Ureter (tissue), 1 donor: ENCODE measurements around the gene PHTF2. TPM values are rescaled to one million over a fixed set of nuclear protein-coding genes. Genes with fewer than 3 reads are reported as not detected.
"Not testable (repeated sequence)": the region's sequence is repeated elsewhere in the genome, so short reads cannot be mapped to it uniquely, and the experiment has no call there.

Source experiments
- DNase-seq: peaks from one replicate; pipeline ENCODE4 v3.0.0-alpha.2; 2020; ENCODE audit warnings: low spot score
- total RNA-seq: library from RNA; stranded (reverse); gene quantifications from one replicate; pipeline ENCODE4 v1.2.4, GENCODE V29; 2023
- donor health status: DM: yes; HTN: yes; CAD: no.

The PHTF2 gene
- total RNA-seq, 1 donor from 2014 or later = 22.0 TPM

DNA sequence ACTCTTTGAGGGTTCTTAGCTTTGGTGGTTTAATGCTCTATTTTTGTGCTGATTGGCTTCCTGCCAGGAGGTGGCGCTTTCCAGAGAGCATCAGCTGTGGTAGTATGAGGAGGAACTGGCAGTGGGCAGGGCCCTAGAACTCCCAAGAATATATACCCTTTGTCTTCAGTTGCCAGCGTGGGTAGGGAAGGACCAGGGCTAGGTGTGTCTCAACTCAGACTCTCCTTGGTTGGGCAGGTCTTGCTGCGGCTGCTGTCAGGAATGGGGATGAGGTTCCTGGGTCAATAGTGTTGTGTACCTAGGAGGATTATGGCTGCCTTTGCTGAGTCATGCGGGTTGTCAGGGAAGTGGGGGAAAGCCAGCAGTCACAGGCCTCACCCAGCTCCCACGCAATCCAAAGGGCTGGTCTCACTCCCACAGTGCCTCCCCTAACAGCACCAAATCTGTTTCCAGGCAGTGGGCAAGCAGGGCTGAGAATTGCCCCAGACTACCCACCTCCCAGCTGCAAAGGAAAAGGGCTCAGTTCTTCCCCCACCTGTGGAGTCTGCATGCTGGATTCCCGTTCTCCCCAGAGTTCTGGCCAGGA is 191.5 kb downstream of the PHTF2 start:
- DNase-seq = no peak

DNA sequence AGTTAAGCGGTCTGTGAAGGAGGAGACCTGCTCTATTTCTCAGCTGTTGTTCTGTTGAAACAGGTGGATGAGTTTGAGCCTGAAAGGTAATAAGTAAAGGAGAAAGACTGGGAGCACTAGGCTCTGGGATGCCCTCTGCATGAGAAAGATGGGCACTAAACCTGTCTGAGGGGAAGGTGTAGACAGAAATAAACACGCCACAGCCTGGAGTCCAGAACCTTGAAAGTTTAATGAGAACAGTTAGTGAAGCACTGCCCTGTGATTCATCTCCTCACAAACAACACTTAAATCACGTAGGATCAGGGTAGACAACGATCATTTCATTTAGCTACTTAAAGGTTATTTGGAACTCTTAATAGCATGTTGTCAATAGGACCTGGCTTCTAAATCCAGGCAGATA is 193.1 kb downstream of the PHTF2 start:
- DNase-seq = no peak

DNA sequence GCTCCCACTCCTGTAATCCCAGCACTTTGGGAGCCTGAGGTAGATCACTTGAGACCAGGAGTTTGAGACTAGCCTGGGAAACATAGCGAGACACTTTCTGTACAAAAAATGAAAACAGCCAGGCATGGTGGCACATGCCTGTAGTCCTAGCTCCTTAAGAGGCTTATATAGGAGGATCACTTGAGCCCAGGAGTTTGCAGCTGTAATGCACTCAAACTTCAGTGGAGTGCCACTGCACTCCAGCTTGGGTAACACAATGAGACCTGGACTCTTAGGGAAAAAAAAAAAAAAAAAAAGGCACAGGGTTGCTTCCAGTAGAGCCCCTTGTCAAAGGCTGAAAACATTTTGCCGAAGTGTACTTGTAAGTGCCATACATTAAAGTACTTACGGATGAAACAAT is 195.3 kb downstream of the PHTF2 start:
- DNase-seq = no peak

DNA sequence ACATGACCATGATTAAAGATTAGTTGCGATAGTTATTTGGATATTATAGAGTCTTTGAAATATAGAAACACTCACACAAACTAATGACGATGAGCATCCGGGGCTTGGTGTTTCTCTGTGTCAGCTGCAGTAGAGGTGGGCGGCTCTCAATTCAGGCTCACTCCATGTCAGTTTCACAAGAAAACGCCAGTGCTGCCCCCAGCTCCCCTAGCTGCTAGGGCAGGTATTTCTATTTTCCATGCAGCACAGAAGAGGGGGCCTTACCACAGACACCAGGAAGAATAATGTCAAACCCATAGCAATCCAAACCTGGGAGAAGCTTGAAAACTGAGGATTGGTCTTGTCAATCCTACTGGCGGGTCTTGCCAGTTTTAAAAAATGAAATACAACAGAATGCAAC is 197.1 kb downstream of the PHTF2 start:
- no peak for DNase-seq

DNA sequence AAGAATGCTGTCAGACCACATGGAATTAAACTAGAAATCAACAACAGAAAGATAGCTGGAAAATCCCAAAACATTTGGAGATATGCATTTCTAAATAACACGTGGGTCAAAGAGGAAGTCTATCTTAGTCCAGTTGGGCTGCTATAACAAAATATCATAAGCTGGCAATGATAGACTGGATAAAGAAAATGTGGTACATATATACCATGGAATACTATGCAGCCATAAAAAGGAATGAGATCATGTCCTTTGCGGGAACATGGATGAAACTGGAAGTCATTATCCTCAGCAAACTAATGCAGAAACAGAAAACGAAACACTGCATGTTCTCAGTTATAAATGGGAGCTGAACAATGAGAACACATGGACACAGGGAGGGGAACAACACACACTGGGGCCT is 200.6 kb downstream of the PHTF2 start:
- DNase-seq = not testable (repeated sequence)

DNA sequence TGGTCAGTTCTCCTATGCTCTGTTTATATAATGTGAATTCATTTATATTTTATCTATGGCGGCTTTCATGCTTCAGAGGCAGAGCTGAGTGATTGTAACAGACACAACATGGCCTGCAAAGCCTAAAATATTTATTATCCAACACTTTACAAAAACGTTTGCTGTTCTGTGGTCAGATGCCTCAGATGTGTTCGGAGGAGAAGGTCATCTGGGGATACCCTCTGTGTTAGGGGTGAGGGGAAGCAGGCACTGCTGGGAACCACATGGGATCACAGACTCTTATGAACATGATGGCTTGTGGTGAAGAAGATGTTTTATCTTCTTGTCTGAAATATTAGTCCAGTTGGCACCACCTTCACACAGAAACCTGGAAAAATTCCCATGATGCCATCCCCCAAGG is 203.4 kb downstream of the PHTF2 start:
- DNase-seq = no peak

DNA sequence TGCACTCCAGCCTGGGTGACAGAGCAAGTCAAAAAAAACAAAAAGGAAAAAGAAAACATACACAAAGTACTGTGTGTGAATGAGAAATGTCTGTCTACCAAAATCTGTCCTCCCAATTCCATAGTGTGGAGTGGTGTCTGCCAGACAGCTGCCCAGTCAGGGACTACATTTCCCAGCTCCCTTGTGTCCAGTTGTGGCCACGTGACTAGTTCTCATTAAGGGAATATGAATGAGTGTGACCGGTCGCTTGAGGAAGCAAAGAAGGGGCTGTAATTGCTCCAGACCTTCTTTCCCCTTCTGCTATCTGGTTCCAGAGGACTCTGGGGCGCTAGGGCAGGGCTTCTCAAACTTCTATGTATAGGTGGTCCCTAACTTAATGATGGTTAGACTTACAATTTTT is 204.1 kb downstream of the PHTF2 start:
- DNase-seq = no peak

DNA sequence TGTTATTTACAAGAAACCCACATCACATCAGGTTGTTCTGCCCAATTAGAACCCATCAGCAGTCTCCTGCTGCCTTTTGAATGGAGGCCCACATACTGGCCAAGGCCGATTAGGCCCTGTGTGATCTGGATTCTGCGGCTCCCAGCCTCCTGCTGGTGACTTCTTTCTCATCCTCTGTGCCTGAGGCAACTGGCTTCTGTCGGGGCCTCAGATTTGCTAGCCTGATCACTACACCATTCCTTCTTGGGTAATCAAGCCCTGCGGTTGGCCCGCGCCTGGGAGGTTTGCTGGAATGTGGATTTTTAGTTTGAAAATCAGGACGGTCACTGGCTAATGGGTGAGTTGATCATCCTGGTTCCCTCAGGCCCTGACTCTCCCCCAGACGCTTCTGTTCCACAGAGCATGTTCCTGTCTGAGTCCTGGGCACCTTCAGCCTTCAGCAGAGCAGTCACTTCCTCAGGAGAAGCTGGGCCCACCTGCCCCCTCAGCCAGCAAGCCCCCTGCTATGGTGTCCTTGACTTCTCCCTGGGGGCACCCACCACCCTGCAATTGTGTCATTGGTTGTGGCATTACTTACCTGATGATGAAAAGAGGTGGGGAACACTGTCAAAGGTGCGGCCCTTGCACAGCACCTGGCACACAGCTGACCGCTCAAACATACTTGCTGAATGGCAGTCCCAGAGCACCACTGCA is 207.6 kb downstream of the PHTF2 start:
- no peak for DNase-seq

Other genes starting within 250 kb of the PHTF2 start
- gene RSBN1L, start 102.3 kb upstream of the PHTF2 start, total RNA-seq = 27.7 TPM
- 10.6 TPM for gene TMEM60, start 339 bp upstream of the PHTF2 start, total RNA-seq